Measurements from ENCODE around the gene ALPL. TPM values are rescaled to one million over a fixed set of nuclear protein-coding genes. Genes with fewer than 3 reads are reported as not detected.

ALPL gene
- total and polyA plus RNA-seq, 9 of the 15 experiments (the other 6 are each of a cell fraction or from before 2014, with no cell fraction given): 0.04 to 0.38 (median 0.18) TPM; not detected in 4

DNA sequence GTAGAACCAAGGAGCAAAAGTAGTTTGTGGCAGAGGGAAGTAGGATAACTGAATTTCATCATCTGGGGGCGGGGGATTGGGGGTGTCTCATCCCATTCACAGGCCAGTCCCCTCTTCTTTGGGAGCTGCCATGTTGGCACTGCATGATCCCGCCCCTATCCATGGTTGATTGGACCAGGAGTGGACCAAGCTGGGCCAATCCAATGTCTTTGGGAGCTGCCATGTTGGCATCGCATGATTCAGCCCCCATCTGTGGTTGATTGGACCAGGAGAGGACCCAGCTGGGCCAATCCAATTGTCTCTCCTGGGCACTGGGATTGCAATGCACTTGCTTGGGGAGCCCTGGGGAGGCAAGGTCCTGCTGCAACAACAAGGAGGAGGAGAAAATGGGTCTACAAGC, 12.3 kb upstream of the ALPL start:
- no peak for DNase-seq (ENCODE audit: extremely low read depth in 1 of 4, low spot score in 3 of 4)

More for the DNA sequence above, 12.3 kb upstream of the ALPL start:
- H2AFZ ChIP-seq (ENCODE audit: low read depth, low read length): no peak overlapping the region
- 3% methylated on average over 3 of the region's 3 CpGs for WGBS (ENCODE audit: insufficient coverage, low coverage, missing lambda C conversion rate)
- no peak overlapping the region for H3K9ac ChIP-seq (ENCODE audit: insufficient read depth in 1 of 2, low read depth in 2 of 2, low read length in 2 of 2)
- TF ChIP-seq MTA2 (IDR thresholded peaks at IDR 0.05; ENCODE audit: low read depth) (no peak), SRSF9 (IDR thresholded peaks at IDR 0.05; ENCODE audit: borderline replicate concordance, low read depth, low read length) (no peak), ZC3H4 (CRISPR knock-in tag; IDR thresholded peaks at IDR 0.05; ENCODE audit: borderline replicate concordance) (no peak), ZNF184 (CRISPR knock-in tag; IDR thresholded peaks at IDR 0.05) (no peak), ZBED1 (IDR thresholded peaks at IDR 0.05) (no peak), THRAP3 (IDR thresholded peaks at IDR 0.05; ENCODE audit: borderline replicate concordance) (no peak), EZH2 (IDR thresholded peaks at IDR 0.05; ENCODE audit: borderline replicate concordance, low read depth, low read length) (no peak), DIDO1 (tag; IDR thresholded peaks at IDR 0.05; ENCODE audit: low read depth) (no peak), CBFA2T3 (IDR thresholded peaks at IDR 0.05) (no peak), SNRNP70 (optimal IDR thresholded peaks at IDR 0.05; ENCODE audit: low read depth, low read length) (no peak), ZNF717 (CRISPR knock-in tag; IDR thresholded peaks at IDR 0.05) (no peak), PCBP2 (IDR thresholded peaks at IDR 0.05; ENCODE audit: low read depth, low read length, poor library complexity, severe bottlenecking) (no peak)
- TF ChIP-seq, protein P1, sequence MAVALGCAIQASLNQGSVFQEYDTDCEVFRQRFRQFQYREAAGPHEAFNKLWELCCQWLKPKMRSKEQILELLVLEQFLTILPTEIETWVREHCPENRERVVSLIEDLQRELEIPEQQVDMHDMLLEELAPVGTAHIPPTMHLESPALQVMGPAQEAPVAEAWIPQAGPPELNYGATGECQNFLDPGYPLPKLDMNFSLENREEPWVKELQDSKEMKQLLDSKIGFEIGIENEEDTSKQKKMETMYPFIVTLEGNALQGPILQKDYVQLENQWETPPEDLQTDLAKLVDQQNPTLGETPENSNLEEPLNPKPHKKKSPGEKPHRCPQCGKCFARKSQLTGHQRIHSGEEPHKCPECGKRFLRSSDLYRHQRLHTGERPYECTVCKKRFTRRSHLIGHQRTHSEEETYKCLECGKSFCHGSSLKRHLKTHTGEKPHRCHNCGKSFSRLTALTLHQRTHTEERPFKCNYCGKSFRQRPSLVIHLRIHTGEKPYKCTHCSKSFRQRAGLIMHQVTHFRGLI (CRISPR knock-in tag; IDR thresholded peaks at IDR 0.05): no peak
- no peaks in the 10 kb centered on the region for H4K20me1 ChIP-seq (replicated peaks; ENCODE audit: control insufficient read depth, insufficient read depth, low read length)
- no peaks in the 10 kb centered on the region for H3K79me2 ChIP-seq (ENCODE audit: control insufficient read depth, insufficient read depth, low read length)
- POLR2A ChIA-PET: no interaction called here
- H3K9me3 ChIP-seq (replicated peaks; ENCODE audit: control insufficient read depth, insufficient read depth, low read depth, low read length): peaks cover 3% of the 10 kb centered on the region; the same call in 1 of the 2 replicates
- in situ Hi-C loops (cut with MboI) (no loop called here), intact Hi-C loops (cut with micrococcal nuclease) (no loop called here)
- CTCF ChIA-PET (ENCODE audit: low intra/inter-chr PET ratio): interaction anchor here (0.7 to 2.5 kb wide), 4 partner anchors 118 to 262 kb away, joined by 3 to 17 read pairs (median 4); no protein-coding TSS in a partner anchor
- no peak overlapping the region for H3K27ac ChIP-seq (ENCODE audit: extremely low read depth, low read depth, low read length)
- no TSS peak for BruUV-seq (replicated peaks)
- H3K4me3 ChIP-seq: no peak overlapping the region
- no peaks in the 10 kb centered on the region for H3K4me1 ChIP-seq (replicated peaks in 1 of 2; ENCODE audit: control insufficient read depth in 2 of 2, insufficient read depth in 2 of 2, low read length in 2 of 2)
- H3K36me3 ChIP-seq (ENCODE audit: control insufficient read depth, insufficient read depth, low read length): no peaks in the 10 kb centered on the region
- H3K4me2 ChIP-seq (ENCODE audit: insufficient read depth, low read length): no peak overlapping the region
- H3K27me3 ChIP-seq (ENCODE audit: control insufficient read depth in 2 of 2, insufficient read depth in 2 of 2, low read length in 2 of 2): peaks cover 21 to 31% of the 10 kb centered on the region in 2 experiments; a peak in 4 of 5 replicates
- FAIRE-seq (no peak), ATAC-seq (no peak)
- H3K9me1 ChIP-seq (ENCODE audit: control insufficient read depth, insufficient read depth, low read length): no peaks in the 10 kb centered on the region
